K562 (cell line): Measurements from ENCODE around the gene OR3A3.

Experiments used
- ATF2 ChIP-seq: sonication (generic); formaldehyde crosslinking; IDR thresholded peaks from 2 replicates; pipeline ENCODE4 v1.8.1; 2022; ENCODE audit warnings: missing genetic modification reagents
- ATF7 ChIP-seq: fragments of 450-650 bp; IDR thresholded peaks from 2 replicates; pipeline ENCODE4 v1.7.1; 2014; ENCODE audit warnings: mild to moderate bottlenecking, moderate library complexity
- EZH2 ChIP-seq: IDR thresholded peaks from 2 replicates; pipeline ENCODE4 v1.6.1; 2012; ENCODE audit warnings: low read depth, mild to moderate bottlenecking, inconsistent platforms, low read length, borderline replicate concordance
- HBP1 ChIP-seq: fragments of 450-650 bp; formaldehyde crosslinking; IDR thresholded peaks from 2 replicates; pipeline ENCODE4 v1.4.0; 2022; ENCODE audit warnings: missing genetic modification characterization
- NONO ChIP-seq, 2 experiments: fragments of 200-400 bp in 1 of 2; fragments of 450-650 bp in 1 of 2; formaldehyde crosslinking in 1 of 2; IDR thresholded peaks; 2 replicates each; pipeline ENCODE4 v1.6.1; 2017; ENCODE audit warnings: low read depth in 2 of 2, mild to moderate bottlenecking in 2 of 2, moderate library complexity in 2 of 2, low read length in 1 of 2
- POLR2A ChIP-seq: fragments of 450-650 bp; conservative IDR thresholded peaks from 2 replicates; pipeline ENCODE4 v1.6.1; 2016
- TAF1 ChIP-seq: IDR thresholded peaks from 2 replicates; pipeline ENCODE4 v1.6.1; 2011; ENCODE audit warnings: mild to moderate bottlenecking, low read length, moderate library complexity; ENCODE audit not compliant: insufficient read depth, control insufficient read depth, severe bottlenecking; ENCODE audit errors: extremely low read depth
- TBP ChIP-seq: optimal IDR thresholded peaks from 2 replicates; pipeline ENCODE3; 2011; ENCODE audit warnings: low read depth, low read length, improper control_type of control experiment
- TGIF2 ChIP-seq: sonication (generic); formaldehyde crosslinking; IDR thresholded peaks from 2 replicates; pipeline ENCODE4 v1.8.1; 2022; ENCODE audit warnings: mild to moderate bottlenecking, missing genetic modification reagents, moderate library complexity
- ZBTB33 ChIP-seq: sonication (generic); formaldehyde crosslinking; IDR thresholded peaks from 2 replicates; pipeline ENCODE4 v1.8.1; 2023; ENCODE audit warnings: mild to moderate bottlenecking, missing genetic modification reagents
- TF ChIP-seq, protein P1 (sequence below), 3 experiments: IDR thresholded peaks in 2 of 3; conservative IDR thresholded peaks in 1 of 3; 2 replicates each; pipeline ENCODE4 v1.5.1; 2011 to 2012; ENCODE audit warnings: low read length in 3 of 3, mild to moderate bottlenecking in 3 of 3, control low read depth in 2 of 3, improper control_type of control experiment in 1 of 3, inconsistent platforms in 1 of 3, low read depth in 1 of 3, mixed read lengths in 1 of 3, moderate library complexity in 1 of 3; ENCODE audit not compliant: insufficient read depth in 2 of 3

- TF ChIP-seq HBP1 (no peak), TAF1 (no peak), EZH2 (no peak), ATF2 (CRISPR knock-in tag) (no peak), POLR2A (no peak), TGIF2 (CRISPR knock-in tag) (no peak), TBP (no peak), NONO (IDR thresholded peaks at IDR 0.05; ENCODE audit: low read depth in 2 of 2, low read length in 1 of 2) (no peak), ATF7 (no peak), ZBTB33 (CRISPR knock-in tag) (no peak)
- TF ChIP-seq, protein P1, sequence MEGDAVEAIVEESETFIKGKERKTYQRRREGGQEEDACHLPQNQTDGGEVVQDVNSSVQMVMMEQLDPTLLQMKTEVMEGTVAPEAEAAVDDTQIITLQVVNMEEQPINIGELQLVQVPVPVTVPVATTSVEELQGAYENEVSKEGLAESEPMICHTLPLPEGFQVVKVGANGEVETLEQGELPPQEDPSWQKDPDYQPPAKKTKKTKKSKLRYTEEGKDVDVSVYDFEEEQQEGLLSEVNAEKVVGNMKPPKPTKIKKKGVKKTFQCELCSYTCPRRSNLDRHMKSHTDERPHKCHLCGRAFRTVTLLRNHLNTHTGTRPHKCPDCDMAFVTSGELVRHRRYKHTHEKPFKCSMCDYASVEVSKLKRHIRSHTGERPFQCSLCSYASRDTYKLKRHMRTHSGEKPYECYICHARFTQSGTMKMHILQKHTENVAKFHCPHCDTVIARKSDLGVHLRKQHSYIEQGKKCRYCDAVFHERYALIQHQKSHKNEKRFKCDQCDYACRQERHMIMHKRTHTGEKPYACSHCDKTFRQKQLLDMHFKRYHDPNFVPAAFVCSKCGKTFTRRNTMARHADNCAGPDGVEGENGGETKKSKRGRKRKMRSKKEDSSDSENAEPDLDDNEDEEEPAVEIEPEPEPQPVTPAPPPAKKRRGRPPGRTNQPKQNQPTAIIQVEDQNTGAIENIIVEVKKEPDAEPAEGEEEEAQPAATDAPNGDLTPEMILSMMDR (IDR thresholded peaks at IDR 0.05 in 2 of 3, conservative IDR thresholded peaks at IDR 0.05 in 1 of 3; ENCODE audit: insufficient read depth in 2 of 3, low read depth in 1 of 3, low read length in 3 of 3), result no peak
These were observed 58.4 kb downstream of the OR3A3 start for GRCh38 chr17:3469529-3469928.
